Inflammatory macrophage treated with lipopolysaccharide for 4 hours (primary cell): ENCODE measurements around the gene PRKAG2.

Source experiments
- DNase-seq: peaks from one replicate; pipeline ENCODE4 v3.0.0-alpha.2; 2020

The PRKAG2 gene

GRCh38 chr7:151864081-151864480, 12.8 kb downstream of the PRKAG2 start:
- no peak for DNase-seq

GRCh38 chr7:151863386-151864079, 13.4 kb downstream of the PRKAG2 start:
- no peak for DNase-seq

- no peak for DNase-seq
Measured at GRCh38 chr7:151862606-151863381, 14.1 kb downstream of the PRKAG2 start.

- no peak for DNase-seq
Measured at GRCh38 chr7:151861881-151862280, 15.0 kb downstream of the PRKAG2 start.

- DNase-seq = no peak
Measured at GRCh38 chr7:151860771-151861170, 16.1 kb downstream of the PRKAG2 start.

GRCh38 chr7:151859948-151860685, 16.8 kb downstream of the PRKAG2 start:
- no peak for DNase-seq

GRCh38 chr7:151859111-151859947, 17.6 kb downstream of the PRKAG2 start:
- no peak for DNase-seq

GRCh38 chr7:151858456-151858855, 18.5 kb downstream of the PRKAG2 start:
- no peak for DNase-seq

GRCh38 chr7:151857866-151858450, 19.0 kb downstream of the PRKAG2 start:
- no peak for DNase-seq

- DNase-seq = no peak
Measured at GRCh38 chr7:151857412-151857811, 19.5 kb downstream of the PRKAG2 start.

GRCh38 chr7:151856516-151856915, 20.4 kb downstream of the PRKAG2 start:
- DNase-seq = no peak

GRCh38 chr7:151856098-151856497, 20.8 kb downstream of the PRKAG2 start:
- no peak for DNase-seq

GRCh38 chr7:151854720-151855071, 22.2 kb downstream of the PRKAG2 start:
- no peak for DNase-seq

- peak; percentile 22 for DNase-seq
Measured at GRCh38 chr7:151853896-151854719, 22.8 kb downstream of the PRKAG2 start.

- no peak for DNase-seq
Measured at GRCh38 chr7:151852486-151853396, 24.2 kb downstream of the PRKAG2 start.

GRCh38 chr7:151851782-151852181, 25.1 kb downstream of the PRKAG2 start:
- peak; percentile 62 for DNase-seq

- peak; percentile 98 for DNase-seq
Measured at GRCh38 chr7:151851145-151851751, 25.7 kb downstream of the PRKAG2 start.

GRCh38 chr7:151850491-151851124, 26.3 kb downstream of the PRKAG2 start:
- peak; percentile 85 for DNase-seq

GRCh38 chr7:151849879-151850260, 27.0 kb downstream of the PRKAG2 start:
- DNase-seq = no peak
